Measurements from ENCODE around the gene ANXA10.

GRCh38 chr4:168101026-168101425 is 8.7 kb downstream of the ANXA10 start:
- TF ChIP-seq CTCF (conservative IDR thresholded peaks at IDR 0.05; ENCODE audit: low read depth, low read length) (no peak), MXI1 (IDR thresholded peaks at IDR 0.05; ENCODE audit: borderline replicate concordance, low read depth, low read length) (no peak), MAZ (IDR thresholded peaks at IDR 0.05; ENCODE audit: borderline replicate concordance, low read depth, low read length) (no peak), POLR2A (IDR thresholded peaks at IDR 0.05; ENCODE audit: low read depth, low read length) (no peak), MAFK (IDR thresholded peaks at IDR 0.05; ENCODE audit: low read depth, low read length) (no peak), NFE2L2 (IDR thresholded peaks at IDR 0.05; ENCODE audit: low read depth, low read length) (no peak), SMC3 (IDR thresholded peaks at IDR 0.05; ENCODE audit: low read depth, low read length) (no peak), RFX5 (IDR thresholded peaks at IDR 0.05; ENCODE audit: low read depth, low read length) (no peak), RAD21 (IDR thresholded peaks at IDR 0.05; ENCODE audit: low read length) (no peak), FOS (IDR thresholded peaks at IDR 0.05; ENCODE audit: low read depth, low read length) (no peak), USF2 (IDR thresholded peaks at IDR 0.05; ENCODE audit: low read depth, low read length) (no peak)
